BJ (cell line): ENCODE data around the gene FUT7. TPM values are rescaled to one million over a fixed set of nuclear protein-coding genes. Genes with fewer than 3 reads are reported as not detected.

ENCODE experiments used
- CTCF ChIA-PET: fragments of 350-600 bp; formaldehyde crosslinking; extraction: SDS; loops from one replicate; lab custom pipeline; 2021; ENCODE audit warnings: antibody characterized with exemption, inconsistent platforms; lab: Yijun Ruan, JAX
- POLR2A ChIA-PET: fragments of 300-600 bp; sonication (Branson Sonifier 250); formaldehyde crosslinking; extraction: SDS; loops from one replicate; lab custom pipeline; 2021; ENCODE audit warnings: antibody characterized with exemption; lab: Charles Lee
- DNase-seq: peaks from one replicate; pipeline ENCODE4 v3.0.0-alpha.2; 2011; ENCODE audit warnings: low read depth
- H3K27me3 ChIP-seq: 2 replicates; pipeline ENCODE4 v1.6.0; 2011; ENCODE audit warnings: low read length; ENCODE audit not compliant: control insufficient read depth, insufficient read depth
- H3K36me3 ChIP-seq: 2 replicates; pipeline ENCODE4 v1.5.1; 2011; ENCODE audit warnings: low read length; ENCODE audit not compliant: control insufficient read depth, insufficient read depth
- H3K4me3 ChIP-seq: 2 replicates; pipeline ENCODE4 v1.5.1; 2011; ENCODE audit warnings: low read depth, mild to moderate bottlenecking, control low read depth, low read length
- polyA plus RNA-seq: library from polyadenylated mRNA; depleted of rRNA; stranded (reverse); fragments of >200 nt; gene quantifications from 2 replicates; pipeline ENCODE4 v1.2.3, GENCODE V29; 2011
- TF ChIP-seq, protein P1 (sequence below): IDR thresholded peaks from 2 replicates; pipeline ENCODE4 v1.5.1; 2011; ENCODE audit warnings: low read depth, mild to moderate bottlenecking, control low read depth, inconsistent platforms, low read length, moderate library complexity; ENCODE audit not compliant: insufficient read depth

Gene FUT7
- polyA plus RNA-seq, 1 experiment = not detected

DNA sequence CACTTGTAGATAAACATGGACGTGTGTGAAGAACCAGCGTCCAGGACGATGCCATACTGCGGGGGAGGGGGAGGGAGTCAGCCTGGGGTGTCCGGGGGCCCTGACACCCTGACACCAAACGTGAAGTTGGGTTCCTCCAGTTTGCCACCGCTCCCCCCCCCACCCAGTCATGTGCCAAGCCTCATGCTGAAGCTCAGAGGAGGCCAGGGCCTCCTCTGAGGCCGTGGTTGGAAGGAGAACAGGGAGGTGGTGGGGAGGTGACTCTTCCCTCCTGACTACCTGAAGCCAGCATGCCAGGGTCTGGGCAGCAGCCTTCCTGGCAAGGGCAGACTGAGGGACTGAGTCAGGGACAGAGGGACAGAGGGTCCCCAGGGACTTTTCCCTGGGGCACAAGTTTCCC, 20.4 kb upstream of the FUT7 start:
- no peak overlapping the region for H3K4me3 ChIP-seq
- H3K36me3 ChIP-seq = no peaks in the 10 kb centered on the region
- DNase-seq = no peak
- ChIA-PET POLR2A (no interaction called here), CTCF (interaction anchor here (0.6 to 5.6 kb wide), 7 partner anchors 12 to 146 kb away, joined by 3 to 49 read pairs (median 3); partner anchors contain the start of gene SAPCD2)
- H3K27me3 ChIP-seq = peaks cover 19% of the 10 kb centered on the region
- TF ChIP-seq, protein P1, sequence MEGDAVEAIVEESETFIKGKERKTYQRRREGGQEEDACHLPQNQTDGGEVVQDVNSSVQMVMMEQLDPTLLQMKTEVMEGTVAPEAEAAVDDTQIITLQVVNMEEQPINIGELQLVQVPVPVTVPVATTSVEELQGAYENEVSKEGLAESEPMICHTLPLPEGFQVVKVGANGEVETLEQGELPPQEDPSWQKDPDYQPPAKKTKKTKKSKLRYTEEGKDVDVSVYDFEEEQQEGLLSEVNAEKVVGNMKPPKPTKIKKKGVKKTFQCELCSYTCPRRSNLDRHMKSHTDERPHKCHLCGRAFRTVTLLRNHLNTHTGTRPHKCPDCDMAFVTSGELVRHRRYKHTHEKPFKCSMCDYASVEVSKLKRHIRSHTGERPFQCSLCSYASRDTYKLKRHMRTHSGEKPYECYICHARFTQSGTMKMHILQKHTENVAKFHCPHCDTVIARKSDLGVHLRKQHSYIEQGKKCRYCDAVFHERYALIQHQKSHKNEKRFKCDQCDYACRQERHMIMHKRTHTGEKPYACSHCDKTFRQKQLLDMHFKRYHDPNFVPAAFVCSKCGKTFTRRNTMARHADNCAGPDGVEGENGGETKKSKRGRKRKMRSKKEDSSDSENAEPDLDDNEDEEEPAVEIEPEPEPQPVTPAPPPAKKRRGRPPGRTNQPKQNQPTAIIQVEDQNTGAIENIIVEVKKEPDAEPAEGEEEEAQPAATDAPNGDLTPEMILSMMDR = no peak

DNA sequence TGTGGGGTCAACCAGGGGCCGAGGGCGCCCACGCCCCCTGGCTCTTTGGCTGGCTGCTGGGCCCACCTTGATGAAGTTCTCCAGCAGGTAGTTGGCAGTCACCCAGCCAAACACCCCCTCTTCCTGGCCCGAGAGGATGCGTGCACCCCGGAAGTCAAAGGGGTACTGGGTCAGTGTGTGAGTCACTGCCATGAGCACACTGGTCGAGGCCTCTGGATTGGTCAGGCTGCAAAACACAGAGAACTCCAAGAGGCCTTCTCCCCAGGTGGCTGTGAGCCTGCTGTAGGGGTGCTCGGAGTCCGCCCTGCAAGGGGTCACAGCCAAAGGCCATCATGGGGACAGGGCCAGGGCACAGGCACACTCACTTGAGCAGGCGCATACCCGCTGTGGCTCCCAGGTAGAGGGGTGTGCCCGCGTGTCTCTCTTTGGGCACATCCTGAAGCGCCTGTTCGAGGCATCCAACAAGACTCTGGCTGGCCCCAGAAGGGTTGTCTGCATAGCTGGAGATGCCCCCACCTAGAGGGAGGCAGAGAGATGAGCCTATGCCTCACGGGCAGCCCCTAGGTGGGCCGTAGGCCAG, 19.3 kb upstream of the FUT7 start:
- no peak for DNase-seq
- peaks cover 18% of the 10 kb centered on the region for H3K27me3 ChIP-seq
- no peaks in the 10 kb centered on the region for H3K36me3 ChIP-seq
- no peak overlapping the region for H3K4me3 ChIP-seq
- ChIA-PET CTCF (interaction anchor here (2.1 to 5.6 kb wide), 3 partner anchors 13 to 16 kb away, joined by 8 to 49 read pairs (median 17); no protein-coding TSS in a partner anchor), POLR2A (no interaction called here)
- TF ChIP-seq, protein P1 = no peak

DNA sequence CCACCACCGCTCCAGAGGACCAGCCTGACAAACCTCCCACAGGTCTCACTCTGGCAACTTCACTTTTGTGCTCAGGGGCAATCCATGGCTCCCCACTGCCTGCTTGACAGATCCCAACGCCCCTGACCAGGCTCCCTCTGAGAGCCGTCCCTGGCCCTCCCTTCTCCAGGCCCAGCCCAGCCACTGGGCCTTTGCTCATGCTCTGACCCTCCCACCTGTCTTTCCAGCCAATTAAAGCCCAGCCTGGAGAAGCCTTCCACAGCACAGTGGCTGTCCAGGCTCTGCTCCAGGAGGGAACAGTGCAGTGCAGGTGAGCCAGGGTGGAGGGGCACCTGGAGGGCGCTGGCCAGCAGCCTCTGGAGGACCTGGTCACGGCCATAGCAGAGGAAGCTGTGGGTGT, 18.7 kb upstream of the FUT7 start:
- Histone ChIP-seq H3K36me3 (no peaks in the 10 kb centered on the region), H3K27me3 (peaks cover 18% of the 10 kb centered on the region), H3K4me3 (no peak overlapping the region)
- TF ChIP-seq, protein P1 = no peak
- DNase-seq = no peak
- ChIA-PET POLR2A (no interaction called here), CTCF (interaction anchor here (2.6 to 3.2 kb wide), 2 partner anchors 15 to 21 kb away, joined by 12 to 17 read pairs; no protein-coding TSS in a partner anchor)

DNA sequence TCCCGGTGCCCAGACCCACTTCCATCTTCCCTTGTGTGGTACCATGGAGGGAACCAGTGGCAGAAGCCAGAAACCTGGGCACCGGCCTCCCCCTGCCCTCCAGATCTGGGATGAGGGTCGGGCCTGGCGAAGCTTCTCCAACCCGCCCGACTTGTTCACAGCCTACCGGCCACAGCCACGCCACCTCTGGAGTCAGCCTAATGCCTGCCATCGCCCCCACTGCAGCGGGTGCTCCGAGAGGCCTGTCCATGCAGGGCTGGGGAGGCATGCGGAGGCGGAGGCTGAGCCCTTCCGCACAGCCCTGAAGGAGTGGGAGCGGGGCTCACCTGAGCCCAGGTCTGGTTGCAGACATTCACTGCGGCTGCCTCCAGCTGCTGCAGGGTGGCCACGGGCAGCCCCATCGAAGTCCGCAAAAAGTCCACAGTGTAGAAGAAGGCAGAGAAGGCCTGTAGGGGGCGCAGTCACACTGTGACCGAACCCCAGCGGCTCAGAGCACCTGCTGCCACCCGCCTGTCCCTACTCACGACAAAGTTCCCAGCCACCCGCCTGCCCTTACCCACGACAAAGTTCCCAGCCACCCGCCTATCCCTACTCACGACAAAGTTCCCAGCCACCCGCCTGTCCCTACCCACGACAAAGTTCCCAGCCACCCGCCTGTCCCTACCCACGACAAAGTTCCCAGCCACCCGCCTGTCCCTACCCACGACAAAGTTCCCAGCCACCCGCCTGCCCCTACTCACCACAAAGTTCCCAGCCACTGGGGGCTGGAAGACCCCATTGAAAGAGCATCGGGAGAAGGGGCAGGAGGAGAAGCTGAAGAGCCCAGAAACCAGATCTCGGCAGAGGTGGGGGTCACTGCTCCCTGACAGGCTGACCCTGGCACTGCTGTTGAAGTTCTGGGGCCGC, 17.9 kb upstream of the FUT7 start:
- no peaks in the 10 kb centered on the region for H3K36me3 ChIP-seq
- ChIA-PET CTCF (interaction anchor here (0.6 to 4.3 kb wide), 8 partner anchors 11 to 501 kb away, joined by 3 to 153 read pairs (median 4); partner anchors contain the start of gene SAPCD2), POLR2A (no interaction called here)
- H3K4me3 ChIP-seq = no peak overlapping the region
- no peak for DNase-seq
- TF ChIP-seq, protein P1 = peak; percentile 65
- H3K27me3 ChIP-seq = peaks cover 18% of the 10 kb centered on the region
